Measurements from ENCODE around the gene TMED3.

DNA sequence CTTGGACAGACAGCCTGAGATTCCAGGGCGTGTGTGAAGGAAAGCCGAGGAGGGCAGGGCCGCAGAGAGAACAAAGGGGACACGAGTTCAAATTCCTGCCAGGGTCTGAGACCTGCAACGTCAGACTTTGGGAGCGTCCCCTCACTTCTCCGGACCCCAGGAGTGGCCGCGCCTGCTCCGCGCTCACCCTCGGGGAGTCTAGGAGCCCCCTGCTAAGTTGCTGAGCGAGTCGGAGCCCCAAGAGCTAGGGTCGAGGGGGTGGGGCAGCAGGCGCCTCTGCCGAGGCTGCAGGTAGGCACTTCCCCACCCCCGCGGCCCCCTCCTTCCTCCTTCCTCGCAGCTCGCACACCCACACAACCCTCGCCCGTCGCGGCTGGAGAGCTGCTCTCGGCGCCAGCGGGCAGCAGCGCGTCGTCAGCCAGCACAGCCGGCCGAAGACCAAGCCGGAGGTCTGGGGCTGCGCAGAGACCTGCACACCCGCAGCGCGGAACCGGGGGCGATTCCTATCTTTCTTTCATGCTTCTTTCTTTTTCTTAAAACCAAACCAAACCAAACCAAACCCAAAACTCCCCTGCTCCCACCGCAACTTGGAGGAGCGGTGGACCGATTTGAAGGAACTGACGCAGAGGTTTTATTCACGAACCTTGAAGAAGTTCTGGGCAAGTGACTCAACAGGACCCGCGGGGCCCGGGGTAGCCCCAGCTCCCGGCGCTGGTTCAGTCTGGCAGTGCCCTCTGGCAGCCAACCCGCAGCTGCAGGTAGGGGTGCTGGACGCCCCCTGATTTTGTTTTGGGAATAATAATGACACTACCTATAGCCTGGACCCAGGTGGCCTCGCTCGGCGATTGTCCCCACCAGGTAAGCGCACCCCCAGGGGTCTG lies 28.3 kb upstream of the TMED3 start, which contains the start of gene ANKRD34C:
- TF ChIP-seq, protein P1, sequence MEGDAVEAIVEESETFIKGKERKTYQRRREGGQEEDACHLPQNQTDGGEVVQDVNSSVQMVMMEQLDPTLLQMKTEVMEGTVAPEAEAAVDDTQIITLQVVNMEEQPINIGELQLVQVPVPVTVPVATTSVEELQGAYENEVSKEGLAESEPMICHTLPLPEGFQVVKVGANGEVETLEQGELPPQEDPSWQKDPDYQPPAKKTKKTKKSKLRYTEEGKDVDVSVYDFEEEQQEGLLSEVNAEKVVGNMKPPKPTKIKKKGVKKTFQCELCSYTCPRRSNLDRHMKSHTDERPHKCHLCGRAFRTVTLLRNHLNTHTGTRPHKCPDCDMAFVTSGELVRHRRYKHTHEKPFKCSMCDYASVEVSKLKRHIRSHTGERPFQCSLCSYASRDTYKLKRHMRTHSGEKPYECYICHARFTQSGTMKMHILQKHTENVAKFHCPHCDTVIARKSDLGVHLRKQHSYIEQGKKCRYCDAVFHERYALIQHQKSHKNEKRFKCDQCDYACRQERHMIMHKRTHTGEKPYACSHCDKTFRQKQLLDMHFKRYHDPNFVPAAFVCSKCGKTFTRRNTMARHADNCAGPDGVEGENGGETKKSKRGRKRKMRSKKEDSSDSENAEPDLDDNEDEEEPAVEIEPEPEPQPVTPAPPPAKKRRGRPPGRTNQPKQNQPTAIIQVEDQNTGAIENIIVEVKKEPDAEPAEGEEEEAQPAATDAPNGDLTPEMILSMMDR (IDR thresholded peaks at IDR 0.05), result no peak
- TF ChIP-seq POLR2A (IDR thresholded peaks at IDR 0.05), result no peak

Measured in thyroid gland (tissue), 4 donors.